GM18951 (cell line): ENCODE data around the gene RGS7BP.

Source experiments
- POLR2A ChIP-seq: IDR thresholded peaks from 4 replicates; pipeline ENCODE4 v1.6.1; 2011; ENCODE audit warnings: mild to moderate bottlenecking; ENCODE audit not compliant: insufficient read length, insufficient read depth; ENCODE audit errors: extremely low read depth
- in situ Hi-C: fragments of 300-500 bp; cut with MboI; formaldehyde crosslinking; loops from one replicate; pipeline ENCODE4 v1.12.0; 2022; ENCODE audit warnings: low sequenced_read_pairs, mixed read lengths, inconsistent platforms; ENCODE audit not compliant: unreplicated experiment

The RGS7BP gene

DNA sequence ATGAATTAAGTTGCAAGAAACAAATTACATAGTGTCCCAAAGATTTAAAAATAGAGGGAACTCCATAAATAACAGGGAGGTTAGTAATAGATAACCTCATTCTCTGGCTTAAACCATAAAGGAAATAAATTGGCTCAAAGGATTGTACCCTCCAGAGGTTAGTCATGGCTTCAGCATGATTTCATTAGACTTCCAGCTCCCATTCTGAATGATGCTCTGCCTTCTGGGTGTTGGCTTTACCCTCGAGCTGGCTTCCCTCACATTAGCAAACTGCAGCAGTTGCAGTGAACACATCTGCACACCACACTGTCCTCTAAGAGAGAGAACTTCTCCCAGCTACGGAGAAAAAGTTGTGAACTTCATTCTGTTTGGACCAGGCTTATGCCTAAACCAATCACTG, 70.4 kb downstream of the RGS7BP start:
- no peak for TF ChIP-seq POLR2A
- in situ Hi-C loops, result no loop called here

GRCh38 chr5:64585646-64586045, 79.8 kb downstream of the RGS7BP start:
- TF ChIP-seq POLR2A, result no peak
- in situ Hi-C loops, result no loop called here

DNA sequence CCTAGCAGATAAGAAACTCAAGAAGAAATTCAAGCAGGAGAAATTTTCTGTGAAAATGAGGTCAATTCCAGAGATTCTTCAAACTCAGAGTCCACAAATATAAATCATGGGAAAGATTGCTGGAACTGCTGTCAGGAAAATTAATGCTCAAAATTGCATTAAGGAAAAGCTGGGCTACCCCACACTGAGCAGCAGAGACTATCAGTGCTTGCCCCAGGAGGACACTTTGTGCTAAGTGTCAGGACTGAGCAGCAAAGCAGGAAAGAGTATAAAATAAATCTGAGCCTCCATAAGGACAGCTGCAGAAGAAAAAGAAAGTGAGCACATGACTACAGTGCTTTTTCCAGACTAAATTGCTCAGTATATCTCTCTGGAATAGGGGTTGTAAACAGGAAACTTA, 81.6 kb downstream of the RGS7BP start:
- no peak for TF ChIP-seq POLR2A
- in situ Hi-C loops, result no loop called here

GRCh38 chr5:64592730-64593341, 87.0 kb downstream of the RGS7BP start:
- TF ChIP-seq POLR2A, result no peak
- in situ Hi-C loops, result no loop called here

- in situ Hi-C loops, result no loop called here
- TF ChIP-seq POLR2A, result no peak
These were observed 88.2 kb downstream of the RGS7BP start for GRCh38 chr5:64594025-64594424.

- no peak for TF ChIP-seq POLR2A
- in situ Hi-C loops, result no loop called here
These were observed 88.8 kb downstream of the RGS7BP start for GRCh38 chr5:64594601-64595000.

DNA sequence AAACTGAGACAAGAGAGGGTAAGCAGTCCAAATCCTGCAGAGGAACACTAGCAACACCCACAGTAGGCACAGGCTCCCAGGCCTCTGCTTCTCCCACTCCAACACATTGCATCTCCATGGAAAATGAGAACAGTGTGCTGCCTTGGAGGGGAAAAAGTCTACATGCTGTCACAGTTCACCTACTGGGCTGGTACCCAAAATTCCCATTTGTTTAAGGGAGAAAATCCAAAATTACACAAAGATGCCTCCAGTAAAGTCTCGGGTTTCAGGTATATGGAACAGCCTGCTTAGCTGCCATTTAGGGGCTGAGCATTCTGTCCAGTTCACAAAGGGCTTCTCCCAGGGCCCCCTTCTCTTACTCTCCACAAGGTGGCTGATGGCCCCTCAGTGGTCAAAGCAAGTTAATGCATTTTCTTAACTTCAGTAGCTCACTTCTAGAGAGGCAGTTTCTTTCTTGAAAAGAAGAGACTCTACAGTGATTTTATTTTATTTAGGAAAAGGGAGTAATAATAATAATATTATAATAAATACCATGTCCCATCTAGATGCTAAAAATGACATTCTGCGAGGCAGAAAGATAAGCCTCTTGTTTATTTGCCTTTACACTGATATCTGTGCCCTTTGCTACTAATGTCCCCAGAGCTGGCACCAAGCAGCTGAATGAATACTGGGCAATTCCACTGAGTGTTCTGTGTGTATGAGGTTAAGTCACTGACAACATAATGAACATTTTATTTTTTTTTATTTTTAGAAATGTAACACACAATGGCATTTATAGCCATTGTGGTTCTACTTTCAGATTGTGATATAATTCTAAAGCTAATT, 89.4 kb downstream of the RGS7BP start:
- TF ChIP-seq POLR2A, result no peak
- in situ Hi-C loops, result no loop called here

GRCh38 chr5:64599226-64599625, 93.4 kb downstream of the RGS7BP start:
- in situ Hi-C loops, result no loop called here
- TF ChIP-seq POLR2A, result no peak

- in situ Hi-C loops, result loop anchor here (25.0 kb wide), 2 partner anchors 366 to 466 kb away; no protein-coding TSS in a partner anchor
- no peak for TF ChIP-seq POLR2A
These were observed 97.9 kb downstream of the RGS7BP start for GRCh38 chr5:64603676-64604075.

GRCh38 chr5:64606926-64607325, 101.1 kb downstream of the RGS7BP start:
- no peak for TF ChIP-seq POLR2A
- in situ Hi-C loops, result loop anchor here (25.0 kb wide), 2 partner anchors 370 to 470 kb away; no protein-coding TSS in a partner anchor

- TF ChIP-seq POLR2A, result no peak
- in situ Hi-C loops, result loop anchor here (25.0 kb wide), 2 partner anchors 375 to 475 kb away; no protein-coding TSS in a partner anchor
These were observed 106.6 kb downstream of the RGS7BP start for GRCh38 chr5:64612344-64612961.

GRCh38 chr5:64615895-64616294, 110.1 kb downstream of the RGS7BP start:
- in situ Hi-C loops, result loop anchor here (25.0 kb wide), 2 partner anchors 379 to 479 kb away; no protein-coding TSS in a partner anchor
- TF ChIP-seq POLR2A, result no peak

- no peak for TF ChIP-seq POLR2A
- in situ Hi-C loops, result loop anchor here (25.0 kb wide), 2 partner anchors 382 to 482 kb away; no protein-coding TSS in a partner anchor
These were observed 113.8 kb downstream of the RGS7BP start for GRCh38 chr5:64619609-64620008.
